Epidermal melanocyte (primary cell): ENCODE measurements around the gene ORC5.
"Not testable (repeated sequence)": the region's sequence is repeated elsewhere in the genome, so short reads cannot be mapped to it uniquely, and the experiment has no call there.

ENCODE experiments used
- DNase-seq: peaks from one replicate; pipeline ENCODE4 v3.0.0; 2011; ENCODE audit warnings: low spot score; ENCODE audit not compliant: insufficient read length

ORC5 gene

DNA sequence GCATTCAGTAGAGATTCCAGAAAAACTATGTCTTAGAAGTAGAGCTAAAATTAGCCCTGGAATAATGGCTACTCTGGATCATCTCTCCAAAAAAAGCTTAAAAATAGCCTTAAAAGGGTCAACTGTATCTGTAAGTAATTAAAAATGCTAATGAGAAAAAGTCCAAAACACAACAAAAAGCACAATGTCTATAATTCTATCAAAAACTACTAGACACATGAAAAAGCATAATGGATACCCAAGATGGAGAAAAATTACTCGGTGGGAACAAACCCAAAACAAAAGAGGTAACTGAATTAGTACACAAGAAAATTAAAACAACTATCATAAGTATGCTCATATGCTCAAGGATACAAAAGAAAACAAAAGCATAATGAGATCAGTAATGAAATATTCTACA is 15.4 kb downstream of the ORC5 start:
- DNase-seq, result no peak

DNA sequence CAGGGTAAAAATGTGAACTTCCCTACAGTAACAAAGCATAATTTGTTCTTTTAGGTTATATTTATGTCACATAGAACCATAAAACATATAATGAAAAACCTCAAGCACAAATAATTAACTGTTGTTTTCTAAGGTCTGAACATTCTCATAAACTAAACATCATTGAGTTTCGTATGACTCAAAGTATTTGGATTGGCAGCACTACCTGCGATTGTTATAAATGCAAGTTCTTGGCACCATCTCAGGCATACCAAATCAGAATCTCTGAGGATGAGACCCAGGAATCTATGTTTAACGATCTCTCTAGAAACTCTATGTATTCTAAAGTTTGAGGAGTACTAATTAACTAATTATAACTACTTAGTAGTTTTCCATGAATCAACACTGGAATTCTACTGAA is 22.5 kb downstream of the ORC5 start:
- DNase-seq, result no peak

DNA sequence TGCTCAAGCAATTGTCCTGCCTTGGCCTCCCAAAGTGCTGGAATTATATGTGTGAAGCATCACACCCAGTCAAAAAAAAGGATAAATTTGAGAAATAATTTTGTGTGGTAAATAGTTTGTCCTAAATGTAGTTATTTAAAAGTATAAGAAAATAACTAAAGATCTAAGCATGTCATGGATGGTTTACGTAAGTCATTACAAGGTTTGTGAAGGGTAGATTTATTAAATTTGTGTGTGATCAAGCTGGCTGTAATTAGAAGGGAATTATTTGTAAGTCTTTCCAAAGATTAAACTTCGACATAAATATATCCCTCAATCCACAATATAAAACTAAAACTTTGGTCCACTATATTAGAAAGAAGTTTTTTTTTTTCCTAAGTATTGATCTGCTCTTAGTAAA is 28.6 kb downstream of the ORC5 start:
- DNase-seq, result no peak

DNA sequence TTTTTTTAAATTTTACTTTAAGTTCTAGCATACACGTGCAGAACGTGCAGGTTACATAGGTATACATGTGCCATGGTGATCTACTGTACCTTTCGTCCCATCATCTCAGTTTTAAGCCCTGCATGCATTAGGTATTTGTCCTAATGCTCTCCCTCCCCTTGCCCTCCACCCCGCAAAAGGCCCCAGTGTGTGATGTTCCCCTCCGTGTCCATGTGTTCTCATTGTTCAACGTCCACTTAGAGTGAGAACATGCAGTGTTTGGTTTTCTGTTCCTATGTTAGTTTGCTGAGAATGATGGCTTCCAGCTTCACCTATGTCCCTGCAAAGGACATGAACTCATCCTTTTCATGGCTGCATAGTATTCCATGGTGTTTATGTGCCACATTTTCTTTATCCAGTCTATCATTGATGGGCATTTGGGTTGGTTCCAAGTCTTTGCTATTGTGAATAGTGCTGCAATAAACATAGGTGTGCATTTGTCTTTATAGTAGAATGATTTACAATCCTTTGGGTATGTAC is 30.2 kb downstream of the ORC5 start:
- not testable (repeated sequence) for DNase-seq

DNA sequence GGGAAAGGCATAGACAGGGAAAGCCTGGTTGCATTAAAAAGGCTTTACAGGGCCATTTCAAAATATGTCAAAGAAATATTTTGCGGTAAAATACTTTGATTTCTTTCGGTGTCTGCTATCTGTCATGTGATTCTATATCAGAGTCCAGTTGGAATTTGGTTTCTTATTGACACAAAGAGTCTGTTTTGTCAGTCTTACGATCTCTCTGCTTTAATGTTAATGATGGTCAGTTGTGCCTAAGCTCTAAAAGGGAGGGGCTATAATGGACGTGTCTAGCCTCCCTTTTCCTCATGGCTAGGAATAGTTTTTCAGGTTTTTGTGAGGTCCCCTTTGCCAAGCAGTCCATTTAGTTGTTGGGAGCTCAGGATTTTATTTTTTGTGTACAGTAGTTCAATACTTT is 31.5 kb downstream of the ORC5 start:
- no peak for DNase-seq

DNA sequence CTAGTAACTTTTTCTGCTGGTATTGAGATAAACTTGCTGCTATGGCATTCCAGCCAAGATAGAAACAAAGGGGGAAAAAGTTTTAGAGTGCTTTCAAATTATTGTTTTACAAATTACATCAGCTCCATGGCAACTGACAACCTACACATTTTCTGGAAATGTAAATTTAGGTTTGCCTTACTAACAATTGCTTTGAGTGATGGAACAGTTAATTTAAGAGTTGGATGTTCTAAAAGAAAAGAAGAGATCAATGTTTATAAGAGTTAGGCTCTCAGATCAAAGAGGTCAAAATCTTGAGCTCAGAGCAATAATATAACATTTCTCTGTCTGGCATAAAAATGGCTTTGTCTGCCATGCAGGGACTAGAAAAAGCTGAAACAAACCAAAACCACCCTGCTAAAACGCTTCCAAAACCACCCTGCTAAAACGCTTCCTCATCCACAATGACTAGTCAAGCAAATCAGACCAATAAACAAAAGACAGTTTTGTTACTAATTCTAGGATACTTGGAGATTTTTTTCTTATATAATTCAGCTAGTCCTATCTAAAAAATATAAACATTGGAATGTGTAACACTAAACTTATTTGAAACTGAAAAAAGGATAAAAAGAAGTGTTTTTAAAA is 32.3 kb downstream of the ORC5 start:
- DNase-seq, result no peak

DNA sequence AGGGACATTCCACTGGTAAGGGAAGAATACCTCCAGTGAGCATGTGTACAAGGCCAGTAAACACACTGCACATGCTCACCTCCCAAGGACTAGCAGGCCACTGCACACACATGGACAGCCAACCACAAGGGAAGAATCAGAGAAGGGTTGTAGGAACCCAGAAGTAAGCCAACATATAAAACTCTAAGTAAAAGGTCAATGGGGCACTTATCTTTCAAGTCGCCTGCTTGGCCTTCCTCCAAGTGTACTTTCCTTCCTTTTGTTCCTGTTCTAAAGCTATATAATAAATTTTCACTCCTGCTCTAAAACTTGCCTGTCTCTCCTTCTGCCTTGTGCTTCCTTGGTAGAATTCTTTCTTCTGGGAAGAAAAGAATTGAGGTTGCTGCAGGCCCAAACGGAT is 33.0 kb downstream of the ORC5 start:
- no peak for DNase-seq

DNA sequence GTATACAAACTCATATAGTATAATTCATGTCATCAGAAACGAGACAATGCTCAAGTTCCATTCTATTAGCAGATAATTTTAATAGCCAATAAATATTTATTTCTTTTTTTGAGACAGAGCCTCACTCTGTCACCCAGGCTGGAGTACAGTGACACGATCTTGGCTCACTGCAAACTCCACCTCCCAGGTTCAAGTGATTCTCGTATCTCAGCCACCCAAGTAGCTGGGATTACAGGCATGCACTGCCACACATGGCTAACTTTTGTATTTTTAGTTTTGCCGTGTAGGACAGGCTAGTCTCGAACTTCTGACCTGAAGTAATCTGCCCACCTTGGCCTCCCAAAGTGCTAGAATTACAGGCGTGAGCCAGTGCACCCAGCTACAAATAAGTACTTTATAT is 45.7 kb downstream of the ORC5 start:
- DNase-seq, result no peak

DNA sequence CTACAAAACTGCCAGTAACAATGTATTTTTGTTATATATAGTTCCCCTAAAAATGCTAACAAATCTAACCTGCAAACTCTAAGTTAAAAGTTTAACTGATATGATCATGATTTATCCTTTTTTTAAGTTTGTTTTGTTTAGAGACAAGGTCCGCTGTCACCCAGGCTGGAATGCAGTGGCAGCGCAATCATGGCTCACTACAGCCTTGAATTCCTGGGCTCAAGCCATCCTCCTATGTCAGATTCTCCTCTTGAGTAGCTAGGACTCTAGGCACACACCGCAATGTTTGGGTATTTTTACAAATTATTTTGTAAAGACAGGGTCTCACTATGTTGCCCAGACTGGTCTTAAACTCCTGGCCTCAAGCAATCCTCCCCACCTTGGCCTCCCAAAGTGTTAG is 46.6 kb downstream of the ORC5 start:
- no peak for DNase-seq

DNA sequence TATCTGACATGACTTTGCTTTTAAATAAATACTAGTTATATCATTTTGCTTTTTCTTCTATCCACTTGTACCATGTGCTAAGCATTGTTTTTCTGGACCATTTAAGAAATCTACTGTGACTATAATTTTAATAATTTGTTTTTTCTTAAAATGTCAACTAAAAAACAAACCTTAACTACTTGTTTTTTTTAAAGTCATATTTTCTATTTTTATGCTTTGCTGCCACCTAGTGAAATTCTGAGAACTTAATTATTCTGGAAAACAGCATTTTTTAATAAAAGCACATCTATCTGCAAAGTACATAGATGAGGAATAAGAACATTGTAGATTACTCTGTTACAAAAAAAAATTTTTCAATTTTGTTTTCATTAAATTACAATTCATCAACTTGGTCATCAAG is 47.4 kb downstream of the ORC5 start:
- no peak for DNase-seq

DNA sequence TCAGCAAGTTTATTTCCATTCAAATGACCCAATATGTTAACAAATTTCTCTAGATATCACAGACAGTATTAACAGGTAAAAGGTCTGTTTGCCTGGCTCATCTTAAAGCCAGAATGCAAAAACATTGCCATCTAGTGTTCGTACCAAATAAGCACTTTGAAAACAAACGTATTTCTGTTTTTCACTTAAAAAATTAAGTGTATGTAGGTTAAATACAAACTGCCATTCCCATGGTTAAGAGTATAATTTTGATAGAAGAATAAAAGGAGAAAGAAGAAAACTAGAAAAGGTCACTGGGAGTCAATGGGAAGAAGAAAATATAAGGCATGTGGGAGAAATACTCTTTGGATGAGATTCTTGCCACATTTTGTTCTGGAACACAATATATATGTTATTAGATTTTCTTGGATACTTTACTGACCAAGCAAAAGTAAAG is 51.0 kb downstream of the ORC5 start:
- DNase-seq, result no peak

DNA sequence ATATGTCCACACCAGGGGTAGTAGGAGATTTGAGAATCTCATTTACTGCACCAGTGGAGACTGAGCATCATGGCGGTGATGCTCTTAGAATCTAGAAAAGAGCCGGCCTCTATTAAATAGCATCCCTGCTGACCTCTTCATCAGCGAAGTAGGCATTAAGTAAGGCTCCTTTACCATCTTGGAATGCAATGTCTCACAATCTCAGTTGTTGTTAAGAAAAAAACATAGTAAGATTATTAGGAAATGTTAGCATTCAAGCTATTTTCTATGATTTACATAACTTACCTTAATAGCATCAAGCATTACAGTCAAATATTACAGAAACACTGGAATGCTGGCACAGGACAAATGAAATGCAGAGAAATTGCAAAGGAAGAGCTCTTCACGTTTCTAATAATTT is 54.5 kb downstream of the ORC5 start:
- no peak for DNase-seq

DNA sequence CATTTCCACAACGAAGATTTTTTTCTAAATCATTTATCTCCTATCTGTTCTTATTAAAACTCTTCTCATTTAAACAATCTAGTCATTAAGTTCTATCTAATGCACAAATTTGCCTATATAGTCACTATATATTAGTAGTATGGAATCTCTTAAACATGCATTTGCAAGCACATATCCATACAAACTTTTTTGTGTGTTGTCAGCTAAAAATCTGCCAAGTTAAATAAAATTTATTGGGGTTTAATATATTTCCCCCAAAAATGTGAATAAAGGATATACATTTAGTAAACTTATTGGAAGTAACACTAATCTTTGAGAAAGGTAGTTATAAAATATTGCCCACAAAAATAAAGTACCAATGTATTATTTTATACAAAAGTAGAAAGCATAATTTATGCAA is 55.3 kb downstream of the ORC5 start:
- no peak for DNase-seq

DNA sequence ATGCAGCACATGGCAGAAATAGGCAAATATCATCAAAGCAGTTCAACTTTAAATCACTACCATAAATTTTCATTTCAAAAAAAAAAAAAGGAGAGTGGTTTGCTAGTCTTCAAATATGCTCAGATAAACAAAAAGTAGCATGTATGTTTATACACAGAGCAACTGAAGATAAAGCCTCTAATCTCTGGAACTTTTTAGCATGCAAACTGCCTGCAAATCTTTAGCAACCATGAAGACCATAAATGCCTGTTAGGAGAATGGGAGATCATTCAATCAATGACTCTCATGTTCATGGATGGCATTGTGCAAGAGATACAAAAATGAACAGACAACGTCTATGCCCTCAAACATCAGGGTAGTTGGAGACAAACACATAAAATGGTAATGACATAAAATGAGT is 57.3 kb downstream of the ORC5 start:
- no peak for DNase-seq

DNA sequence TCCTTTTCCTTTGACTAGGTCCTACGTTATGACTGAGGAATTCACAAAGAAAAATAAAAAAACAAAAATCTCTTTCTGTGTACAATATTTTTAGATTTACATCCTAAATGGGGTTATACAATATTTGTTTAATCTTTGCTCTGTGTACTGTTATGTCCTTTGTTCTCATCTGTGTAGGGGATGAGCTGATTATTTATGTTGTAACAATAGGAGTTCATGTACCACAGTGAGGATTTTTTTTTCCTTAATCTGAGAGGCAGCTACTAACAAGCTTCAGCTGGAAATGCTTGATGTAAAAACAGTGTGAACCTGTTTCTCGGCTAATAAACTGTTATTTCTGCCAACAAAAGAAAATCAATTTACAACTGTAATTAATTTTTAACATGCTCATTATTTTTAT is 58.0 kb downstream of the ORC5 start:
- no peak for DNase-seq

DNA sequence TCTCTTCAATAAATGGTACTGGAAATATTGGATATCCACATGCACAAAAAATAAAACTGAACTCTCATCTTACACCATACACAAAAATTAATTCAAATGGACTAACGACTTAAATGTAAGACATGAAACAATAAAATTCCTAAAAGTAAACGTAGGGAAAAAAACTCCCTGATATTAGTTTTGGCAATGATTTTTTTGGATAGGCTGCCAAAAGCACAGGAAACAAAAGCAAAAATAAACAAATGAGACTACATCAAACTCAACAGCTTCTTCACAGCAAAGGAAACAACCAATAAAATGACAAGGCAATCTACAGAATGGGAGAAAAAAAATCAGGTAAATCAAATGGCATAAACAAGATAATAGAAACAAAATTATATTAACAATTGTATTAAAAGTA is 65.7 kb downstream of the ORC5 start:
- no peak for DNase-seq

DNA sequence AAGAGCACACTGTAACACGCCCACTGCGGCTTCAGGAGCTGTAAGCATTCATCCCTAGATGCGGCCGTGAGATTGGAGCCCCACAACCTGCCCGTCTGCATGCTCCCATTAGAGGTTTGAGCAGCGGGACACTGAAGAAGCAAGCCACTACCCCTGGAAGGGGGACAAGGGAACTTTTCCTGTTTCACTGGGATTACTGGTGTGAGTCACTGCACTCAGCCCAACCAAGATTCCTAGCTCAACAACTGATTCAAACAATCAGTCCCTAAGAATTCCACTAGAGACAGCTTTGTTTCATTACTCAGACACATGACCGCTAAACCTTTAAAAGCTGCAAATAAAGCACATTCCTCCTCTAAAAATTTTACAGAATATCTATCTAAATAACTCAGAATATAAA is 69.8 kb downstream of the ORC5 start:
- no peak for DNase-seq

DNA sequence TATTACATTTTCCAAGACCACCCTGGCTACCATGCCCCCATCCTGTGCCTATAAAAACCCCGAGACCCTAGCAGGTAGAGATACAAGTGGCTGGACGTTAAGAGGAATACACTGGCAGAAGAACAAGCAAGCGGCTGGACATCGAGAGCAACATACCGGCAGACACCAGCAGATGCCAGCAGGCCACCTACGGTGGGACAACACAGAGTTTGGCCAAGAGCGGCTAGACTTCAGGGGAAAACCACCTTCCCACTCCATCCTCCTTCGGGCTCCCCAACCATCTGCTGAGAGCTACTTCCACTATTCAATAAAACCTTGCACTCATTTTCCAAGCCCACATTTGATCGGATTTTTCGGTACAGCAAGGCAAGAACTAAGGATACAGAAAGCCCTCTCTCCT is 70.3 kb downstream of the ORC5 start:
- DNase-seq, result no peak

DNA sequence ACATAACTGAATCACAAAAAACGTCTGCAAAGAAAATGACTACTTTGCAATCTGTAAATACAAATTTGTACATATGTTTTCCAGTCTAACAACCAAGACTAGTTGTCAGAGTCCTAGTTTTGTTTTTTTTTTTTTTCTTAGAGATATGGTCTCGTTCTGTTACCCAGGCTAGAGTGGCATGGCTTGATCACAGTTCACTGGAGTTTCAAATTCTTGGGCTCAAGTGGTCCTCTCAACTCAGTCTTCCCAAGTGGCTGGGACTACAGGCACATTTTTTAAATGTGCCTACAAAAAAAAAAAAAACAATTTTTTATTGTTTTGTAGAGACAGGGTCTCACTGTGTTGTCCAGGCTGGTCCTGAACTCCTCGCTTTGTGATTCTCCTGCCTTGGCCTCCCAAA is 70.8 kb downstream of the ORC5 start:
- no peak for DNase-seq

DNA sequence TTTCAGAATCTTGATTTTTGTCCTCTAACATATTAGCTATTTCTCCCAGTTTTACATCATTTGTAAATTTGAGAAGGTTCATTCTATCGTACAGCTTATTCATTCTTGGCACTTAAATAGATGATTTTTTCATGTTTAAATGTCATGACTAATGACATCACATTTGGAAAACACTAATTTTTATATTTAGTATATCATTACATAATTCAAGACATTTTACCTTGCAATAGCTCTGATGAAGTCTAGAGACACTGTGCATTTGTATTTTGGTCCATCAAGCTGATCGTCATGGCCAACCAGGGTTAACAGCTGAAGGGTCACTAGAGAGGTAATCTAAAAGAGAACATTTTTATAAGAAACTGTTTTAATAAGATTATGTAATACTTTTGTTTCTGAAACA is 71.3 kb downstream of the ORC5 start:
- DNase-seq, result no peak

DNA sequence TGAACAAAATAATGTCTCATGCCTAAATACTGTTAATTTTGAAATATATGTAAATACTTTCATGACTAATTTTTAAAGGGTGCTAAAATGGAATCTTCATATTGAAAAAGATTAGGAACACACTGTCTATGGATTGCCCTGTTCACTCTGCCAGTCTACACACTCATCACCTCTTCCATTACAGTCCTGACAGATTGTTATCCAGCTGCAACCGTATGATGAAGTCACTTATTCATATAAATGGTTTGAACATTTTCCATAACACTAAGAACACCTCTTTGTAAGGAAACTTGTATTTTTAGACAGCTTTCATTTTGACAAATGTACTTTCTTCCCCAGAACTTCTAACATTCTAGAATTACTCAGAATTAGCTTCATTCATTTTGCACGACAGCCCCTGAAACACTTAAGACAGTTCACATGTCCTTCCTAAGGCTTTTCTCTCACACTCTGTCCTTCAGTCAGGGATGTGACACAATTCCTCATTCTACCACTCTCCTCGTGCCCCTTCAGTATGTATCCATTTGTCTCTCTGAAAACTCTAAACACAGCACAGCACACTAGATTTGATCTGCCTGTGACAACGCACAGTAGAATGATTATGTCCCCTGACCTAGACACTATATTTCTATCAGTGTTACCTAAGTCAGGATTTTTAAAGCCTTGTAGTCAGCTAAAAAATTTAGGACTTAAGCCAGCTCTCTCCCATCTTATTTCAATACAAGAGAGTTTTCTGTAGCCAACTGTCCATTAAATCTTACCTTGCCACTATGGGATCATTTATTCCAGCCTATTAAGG is 71.9 kb downstream of the ORC5 start:
- DNase-seq, result no peak

DNA sequence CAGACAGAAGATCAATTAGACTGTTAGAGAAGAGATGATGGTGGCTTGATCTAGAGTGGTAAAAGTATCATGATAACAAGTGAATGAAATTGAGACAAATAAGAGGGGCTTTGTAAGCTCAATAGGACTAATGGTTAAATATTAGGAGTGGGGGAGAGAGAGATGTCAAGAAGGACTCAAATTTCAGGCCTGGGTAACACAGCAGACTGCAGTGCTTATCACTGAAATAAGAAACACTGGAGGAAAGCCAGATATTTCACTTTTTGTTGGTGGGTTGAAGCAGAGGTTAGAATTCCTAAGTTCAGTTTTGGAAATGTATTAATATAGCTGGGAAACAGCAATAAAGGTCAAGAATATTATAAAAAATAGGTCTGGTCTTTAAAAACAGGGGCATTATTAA is 74.6 kb downstream of the ORC5 start:
- DNase-seq, result no peak

DNA sequence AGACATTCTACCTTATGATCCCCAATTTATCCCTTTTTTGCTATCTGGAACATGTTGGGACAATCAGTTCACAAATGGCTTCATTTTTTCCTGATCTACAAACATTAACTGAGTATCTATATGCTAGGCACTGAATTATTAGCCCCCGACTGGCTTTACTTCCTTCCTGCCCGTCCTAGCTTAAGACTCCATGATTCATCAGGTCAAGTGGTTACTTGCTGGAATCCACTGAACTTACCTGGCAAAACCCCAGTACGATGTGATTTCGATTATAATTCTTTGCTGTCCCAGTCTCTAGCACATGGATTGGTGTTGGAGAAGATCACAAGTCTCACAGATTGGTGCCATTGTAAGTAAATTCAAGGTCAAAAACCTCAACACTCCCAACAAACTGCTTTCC is 77.1 kb downstream of the ORC5 start:
- DNase-seq, result no peak
